SJCRH30 (cell line): Measurements from ENCODE around the gene PPP1R3E. TPM values are rescaled to one million over a fixed set of nuclear protein-coding genes. Genes with fewer than 3 reads are reported as not detected.
"Not testable (repeated sequence)": the region's sequence is repeated elsewhere in the genome, so short reads cannot be mapped to it uniquely, and the experiment has no call there.

ENCODE experiments used
- DNase-seq, 2 experiments: peaks; one replicate each; pipeline ENCODE4 v3.0.0-alpha.2; 2015 to 2020
- H3K27ac ChIP-seq: fragments of 250-450 bp; sonication (Bioruptor Pico); 2 replicates; pipeline ENCODE4 v1.5.1; 2020; ENCODE audit warnings: mild to moderate bottlenecking, moderate library complexity
- H3K27me3 ChIP-seq: fragments of 250-450 bp; sonication (Bioruptor Pico); 2 replicates; pipeline ENCODE4 v1.5.1; 2020; ENCODE audit warnings: mild to moderate bottlenecking, moderate library complexity
- H3K36me3 ChIP-seq: fragments of 250-450 bp; sonication (Bioruptor Pico); 2 replicates; pipeline ENCODE4 v1.5.1; 2020; ENCODE audit warnings: mild to moderate bottlenecking, moderate library complexity
- H3K4me1 ChIP-seq: fragments of 250-450 bp; sonication (Bioruptor Pico); 2 replicates; pipeline ENCODE4 v1.5.1; 2020; ENCODE audit warnings: mild to moderate bottlenecking, moderate library complexity
- H3K4me3 ChIP-seq: fragments of 250-450 bp; sonication (Bioruptor Pico); 2 replicates; pipeline ENCODE4 v1.5.1; 2020; ENCODE audit warnings: mild to moderate bottlenecking, moderate library complexity
- H3K9me3 ChIP-seq: fragments of 250-450 bp; sonication (Bioruptor Pico); replicated peaks from 2 replicates; pipeline ENCODE4 v1.5.1; 2020; ENCODE audit warnings: mild to moderate bottlenecking, moderate library complexity
- total RNA-seq: library from RNA; depleted of rRNA; stranded (reverse); fragments of >200 nt; shearing (Covaris generic); gene quantifications from 2 replicates; pipeline ENCODE4 v1.2.3, GENCODE V29; 2014

PPP1R3E gene
- total RNA-seq, 1 experiment from 2014 or later, result 9.7 TPM

- H3K36me3 ChIP-seq, result peaks cover 33% of the 10 kb centered on the region
- H3K9me3 ChIP-seq, result no peaks in the 10 kb centered on the region
- H3K27me3 ChIP-seq, result peaks cover 8% of the 10 kb centered on the region; the same call in 1 of the 2 replicates
- DNase-seq, result no peak
- H3K4me3 ChIP-seq, result no peak overlapping the region
- no peak overlapping the region for H3K27ac ChIP-seq
- H3K4me1 ChIP-seq, result peaks cover 3% of the 10 kb centered on the region; the same call in 1 of the 2 replicates
Observed at GRCh38 chr14:23326491-23327332, 24.1 kb upstream of the PPP1R3E start.

GRCh38 chr14:23325746-23326145 is 23.1 kb upstream of the PPP1R3E start:
- H3K4me1 ChIP-seq, H3K4me3 ChIP-seq, DNase-seq, H3K27ac ChIP-seq, H3K9me3 ChIP-seq, H3K27me3 ChIP-seq: not testable (repeated sequence)
- peaks cover 33% of the 10 kb centered on the region for H3K36me3 ChIP-seq

- Histone ChIP-seq H3K4me3 (no peak overlapping the region), H3K27me3 (no peaks in the 10 kb centered on the region; the same call in 1 of the 2 replicates), H3K27ac (no peak overlapping the region), H3K4me1 (peaks cover 8% of the 10 kb centered on the region), H3K9me3 (no peaks in the 10 kb centered on the region), H3K36me3 (peaks cover 33% of the 10 kb centered on the region)
- DNase-seq, result no peak
Observed at GRCh38 chr14:23324993-23325392, 22.3 kb upstream of the PPP1R3E start.

GRCh38 chr14:23324455-23324846 is 21.8 kb upstream of the PPP1R3E start:
- Histone ChIP-seq H3K27me3 (no peaks in the 10 kb centered on the region; the same call in 1 of the 2 replicates), H3K27ac (no peak overlapping the region), H3K4me1 (peaks cover 10% of the 10 kb centered on the region), H3K4me3 (no peak overlapping the region), H3K9me3 (no peaks in the 10 kb centered on the region), H3K36me3 (peaks cover 33% of the 10 kb centered on the region)
- DNase-seq, result no peak

- Histone ChIP-seq H3K27ac (no peak overlapping the region), H3K9me3 (no peaks in the 10 kb centered on the region), H3K4me1 (peaks cover 10% of the 10 kb centered on the region), H3K4me3 (no peak overlapping the region), H3K27me3 (no peaks in the 10 kb centered on the region; the same call in 1 of the 2 replicates), H3K36me3 (peaks cover 33% of the 10 kb centered on the region)
- DNase-seq, result no peak
Observed at GRCh38 chr14:23323838-23324454, 21.3 kb upstream of the PPP1R3E start.

GRCh38 chr14:23322568-23323517 is 20.2 kb upstream of the PPP1R3E start:
- no peaks in the 10 kb centered on the region for H3K9me3 ChIP-seq
- H3K27me3 ChIP-seq, result no peaks in the 10 kb centered on the region
- peaks cover 33% of the 10 kb centered on the region for H3K36me3 ChIP-seq
- H3K4me1 ChIP-seq, result peaks cover 10% of the 10 kb centered on the region
- no peak for DNase-seq
- H3K4me3 ChIP-seq, result peak overlapping the region; percentile 99
- peak overlapping the region; percentile 91 for H3K27ac ChIP-seq

- no peaks in the 10 kb centered on the region for H3K9me3 ChIP-seq
- peaks cover 10% of the 10 kb centered on the region for H3K4me1 ChIP-seq
- H3K4me3 ChIP-seq, result peak overlapping the region; percentile 99
- H3K27ac ChIP-seq, result peak overlapping the region; percentile 91
- H3K36me3 ChIP-seq, result peaks cover 33% of the 10 kb centered on the region
- DNase-seq, result peak; percentile 44 to 59
- H3K27me3 ChIP-seq, result no peaks in the 10 kb centered on the region
Observed at GRCh38 chr14:23321572-23322547, 19.2 kb upstream of the PPP1R3E start.

GRCh38 chr14:23320584-23321571 is 18.2 kb upstream of the PPP1R3E start, which contains the start of gene PABPN1:
TSS of gene PABPN1 (plus strand) at chr14:23321457. CDS start at chr14:23321470, 13 bp downstream.
- peak; percentile 99 to 100 for DNase-seq
- Histone ChIP-seq H3K4me3 (peak within 1 kb of the TSS; percentile 99), H3K27ac (peak within 1 kb of the TSS; percentile 91), H3K4me1 (peaks cover 10% of the 10 kb centered on the region), H3K27me3 (no peaks in the 10 kb centered on the region), H3K9me3 (no peaks in the 10 kb centered on the region), H3K36me3 (peaks cover 33% of the 10 kb centered on the region)

GRCh38 chr14:23319746-23320583 is 17.3 kb upstream of the PPP1R3E start:
- peak overlapping the region; percentile 56 for H3K27ac ChIP-seq

GRCh38 chr14:23316300-23316699 is 13.6 kb upstream of the PPP1R3E start:
- H3K4me3 ChIP-seq, result no peak overlapping the region
- no peaks in the 10 kb centered on the region for H3K9me3 ChIP-seq
- H3K27ac ChIP-seq, result no peak overlapping the region
- H3K36me3 ChIP-seq, result peaks cover 15% of the 10 kb centered on the region
- DNase-seq, result no peak
- no peaks in the 10 kb centered on the region for H3K27me3 ChIP-seq
- H3K4me1 ChIP-seq, result peaks cover 7% of the 10 kb centered on the region

More at GRCh38 chr14:23319746-23320583, 17.3 kb upstream of the PPP1R3E start:
- Histone ChIP-seq H3K9me3 (no peaks in the 10 kb centered on the region), H3K36me3 (peaks cover 31% of the 10 kb centered on the region), H3K27me3 (no peaks in the 10 kb centered on the region), H3K4me1 (peaks cover 10% of the 10 kb centered on the region), H3K4me3 (peak overlapping the region; percentile 47)
- DNase-seq, result no peak

GRCh38 chr14:23310546-23310945 is 7.9 kb upstream of the PPP1R3E start:
- no peaks in the 10 kb centered on the region for H3K9me3 ChIP-seq
- DNase-seq, result no peak
- no peak overlapping the region for H3K4me3 ChIP-seq
- H3K27me3 ChIP-seq, result no peaks in the 10 kb centered on the region
- H3K27ac ChIP-seq, result no peak overlapping the region
- no peaks in the 10 kb centered on the region; the same call in 1 of the 2 replicates for H3K4me1 ChIP-seq
- H3K36me3 ChIP-seq, result peaks cover 33% of the 10 kb centered on the region
